GM19025 (cell line): ENCODE results near the gene MRO.
"Not testable (repeated sequence)": the region's sequence is repeated elsewhere in the genome, so short reads cannot be mapped to it uniquely, and the experiment has no call there.

ENCODE experiments used
- ATAC-seq: cut with Tn5 transposase; IDR thresholded peaks from one replicate; pipeline ENCODE4 v1.9.1; 2021; ENCODE audit warnings: mild to moderate bottlenecking, low read depth, moderate library complexity; ENCODE audit not compliant: unreplicated experiment

The MRO gene

DNA sequence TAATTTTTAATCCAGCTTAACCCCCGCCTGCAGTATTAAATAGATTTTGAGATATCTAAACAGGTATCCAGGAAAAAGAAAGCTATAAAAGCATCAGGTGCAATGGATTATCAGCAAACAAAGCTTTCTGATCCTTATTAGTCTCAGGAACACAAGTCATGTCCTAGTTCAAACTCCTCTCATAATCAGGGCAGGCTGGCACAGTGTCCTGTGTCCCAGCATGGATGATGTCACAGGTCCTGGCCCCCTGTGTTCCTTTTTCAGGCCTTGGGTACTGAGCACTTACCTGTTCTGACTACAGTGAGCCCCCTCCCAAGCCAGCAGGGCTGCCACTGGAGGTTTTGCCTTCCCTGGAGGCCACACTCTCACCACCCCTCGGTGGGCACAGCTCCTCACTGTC is 19.5 kb upstream of the MRO start:
- ATAC-seq = no peak

- ATAC-seq = no peak
Measured at GRCh38 chr18:50836521-50836957, 16.7 kb upstream of the MRO start.

- not testable (repeated sequence) for ATAC-seq
Measured at GRCh38 chr18:50833496-50833895, 13.7 kb upstream of the MRO start.

DNA sequence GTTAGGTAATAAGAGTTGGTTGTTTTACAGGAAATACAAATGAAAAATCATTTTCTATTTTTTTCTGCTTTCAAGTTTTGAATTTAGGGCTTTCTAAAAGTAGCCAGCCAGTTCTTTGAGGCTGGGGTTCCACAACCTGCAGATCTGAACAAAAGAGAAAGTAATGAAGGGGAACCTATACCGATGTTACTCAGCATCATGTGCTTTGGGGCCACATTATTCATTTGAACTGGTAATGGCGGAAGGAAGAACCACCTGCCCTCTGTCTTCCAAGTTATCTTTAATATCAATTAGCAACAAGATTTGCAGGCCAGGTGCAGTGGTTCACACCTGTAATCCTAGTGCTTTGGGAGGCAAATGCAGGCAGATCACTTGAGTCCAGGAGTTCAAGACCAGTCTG is 12.9 kb upstream of the MRO start:
- no peak for ATAC-seq

- ATAC-seq = peak; percentile 54
Measured at GRCh38 chr18:50830544-50830943, 10.7 kb upstream of the MRO start.

GRCh38 chr18:50829644-50830043 is 9.8 kb upstream of the MRO start:
- ATAC-seq = no peak

GRCh38 chr18:50826027-50826426 is 6.2 kb upstream of the MRO start:
- no peak for ATAC-seq

GRCh38 chr18:50825621-50826020 is 5.8 kb upstream of the MRO start:
- ATAC-seq = no peak

- ATAC-seq = no peak
Measured at GRCh38 chr18:50822756-50823155, 2.9 kb upstream of the MRO start.

- ATAC-seq = no peak
Measured at GRCh38 chr18:50820901-50821520, 1.2 kb upstream of the MRO start.

GRCh38 chr18:50819027-50819727 is 639 bp downstream of the MRO start:
- no peak for ATAC-seq

GRCh38 chr18:50816419-50817166 is 3.2 kb downstream of the MRO start:
- no peak for ATAC-seq

GRCh38 chr18:50814395-50814794 is 5.4 kb downstream of the MRO start:
- ATAC-seq = no peak

GRCh38 chr18:50813353-50813752 is 6.5 kb downstream of the MRO start:
- ATAC-seq = no peak

- ATAC-seq = no peak
Measured at GRCh38 chr18:50812834-50813233, 7.0 kb downstream of the MRO start.

DNA sequence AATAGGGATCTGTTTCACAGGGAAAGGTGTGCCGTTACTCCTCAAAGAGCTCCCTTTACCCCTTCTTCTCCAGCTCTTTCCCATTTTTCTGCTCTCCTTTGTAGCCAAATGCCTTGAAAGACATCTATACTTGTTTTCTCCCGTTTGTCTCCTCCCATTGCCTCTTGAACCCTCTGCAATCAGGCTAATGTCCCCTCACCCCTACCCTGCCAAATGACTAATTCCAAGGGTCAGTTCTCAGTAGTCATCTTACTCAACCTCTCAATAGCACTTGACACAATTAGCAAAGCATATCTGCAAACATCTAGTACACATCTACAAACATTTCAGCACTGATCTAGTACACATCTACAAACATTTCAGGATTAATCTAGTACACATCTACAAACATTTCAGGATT is 12.6 kb downstream of the MRO start:
- no peak for ATAC-seq

DNA sequence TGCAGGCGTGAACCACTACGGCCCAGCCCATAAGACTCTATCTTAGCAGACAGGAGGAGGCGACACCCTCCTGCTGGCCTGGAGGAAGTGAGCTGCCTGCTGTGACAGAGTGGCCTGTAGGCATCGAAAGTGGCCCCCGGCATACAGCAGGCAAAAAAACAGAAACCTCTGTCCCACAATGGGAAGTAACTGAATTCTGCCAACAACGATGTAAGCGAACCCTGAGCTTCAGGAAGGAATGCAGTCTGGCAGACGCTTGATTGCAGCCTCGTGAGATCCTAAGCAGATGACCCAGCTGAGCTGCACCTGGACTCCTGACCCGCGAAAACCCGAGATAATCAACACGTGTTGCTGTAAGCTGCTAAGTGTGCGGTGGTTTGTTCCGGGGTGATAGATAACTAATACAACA is 13.6 kb downstream of the MRO start:
- no peak for ATAC-seq

DNA sequence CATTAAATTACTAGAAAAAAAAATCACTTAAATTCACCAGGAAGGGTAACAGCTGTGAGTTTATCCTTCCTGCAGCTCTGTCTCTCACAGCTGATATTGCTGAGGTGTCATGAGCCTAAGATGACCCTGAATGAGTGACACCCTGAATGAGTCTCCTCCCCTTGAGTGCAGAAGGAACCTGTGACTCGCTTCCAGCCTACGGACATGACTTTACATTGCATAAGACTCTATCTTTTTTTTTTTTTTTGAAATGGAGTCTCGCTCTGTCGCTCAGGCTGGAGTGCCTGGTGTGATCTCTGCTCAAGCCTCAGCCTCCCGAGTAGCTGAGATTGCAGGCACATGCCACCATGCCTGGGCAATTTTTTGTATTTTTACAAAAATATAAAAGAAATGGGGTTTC is 14.1 kb downstream of the MRO start:
- no peak for ATAC-seq

GRCh38 chr18:50803592-50803991 is 16.2 kb downstream of the MRO start:
- ATAC-seq = no peak

GRCh38 chr18:50802141-50802540 is 17.7 kb downstream of the MRO start:
- no peak for ATAC-seq

GRCh38 chr18:50797142-50797541 is 22.7 kb downstream of the MRO start:
- no peak for ATAC-seq

DNA sequence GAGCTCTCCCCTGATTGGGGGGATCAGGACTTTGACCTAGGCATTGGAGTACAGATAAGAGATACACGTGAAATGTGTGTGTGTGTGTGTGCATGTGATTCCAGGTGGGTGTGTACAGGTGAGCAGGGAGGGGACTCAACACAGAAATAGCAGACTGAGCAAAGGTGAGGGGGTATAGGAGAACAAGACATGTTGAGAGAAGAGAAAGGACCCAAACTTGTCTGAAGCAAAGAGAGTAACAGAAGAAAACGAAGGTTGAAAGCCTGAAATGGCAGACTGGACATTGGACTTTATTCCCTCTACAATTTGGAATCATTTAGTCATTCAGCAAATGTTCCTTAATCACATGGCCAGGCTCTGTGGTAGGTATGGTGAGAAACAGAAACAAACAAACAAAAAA is 23.3 kb downstream of the MRO start:
- no peak for ATAC-seq
